ENCODE results near the gene LMO2.
"Not testable (repeated sequence)": the region's sequence is repeated elsewhere in the genome, so short reads cannot be mapped to it uniquely, and the experiment has no call there.

Gene LMO2

DNA sequence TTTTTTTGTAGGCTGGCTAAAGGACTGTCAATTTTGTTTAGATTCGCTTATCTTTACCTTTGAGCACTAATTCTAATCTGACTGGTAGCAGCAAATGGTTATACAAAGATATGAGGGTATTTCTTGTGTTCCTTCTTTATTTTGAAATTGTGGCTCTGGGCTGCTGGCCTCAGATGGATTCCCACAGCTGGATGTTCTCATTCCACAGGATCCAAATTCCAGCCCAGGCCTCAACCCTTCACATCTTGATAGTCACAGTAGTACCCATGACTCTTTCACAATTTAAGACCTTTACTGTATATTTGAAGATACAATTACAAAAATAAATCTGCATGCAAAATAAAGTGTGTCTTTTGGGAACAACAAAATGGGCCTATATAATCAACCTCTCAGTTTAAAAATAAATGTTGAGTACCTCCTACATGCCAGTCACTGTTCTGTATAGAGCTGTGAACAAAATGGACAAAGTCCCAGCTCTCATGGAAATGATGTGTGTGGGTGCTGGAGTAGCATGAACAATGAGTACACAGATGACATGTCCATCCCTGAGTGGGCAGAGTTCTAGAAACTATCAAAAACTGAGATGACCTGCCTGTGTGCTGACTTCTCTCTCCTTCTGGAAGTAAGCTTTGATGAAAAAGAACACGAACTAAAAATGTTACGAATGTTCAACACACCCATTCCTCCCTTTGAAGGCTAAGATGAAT is 65.9 kb downstream of the LMO2 start:
- TF ChIP-seq, protein P1, sequence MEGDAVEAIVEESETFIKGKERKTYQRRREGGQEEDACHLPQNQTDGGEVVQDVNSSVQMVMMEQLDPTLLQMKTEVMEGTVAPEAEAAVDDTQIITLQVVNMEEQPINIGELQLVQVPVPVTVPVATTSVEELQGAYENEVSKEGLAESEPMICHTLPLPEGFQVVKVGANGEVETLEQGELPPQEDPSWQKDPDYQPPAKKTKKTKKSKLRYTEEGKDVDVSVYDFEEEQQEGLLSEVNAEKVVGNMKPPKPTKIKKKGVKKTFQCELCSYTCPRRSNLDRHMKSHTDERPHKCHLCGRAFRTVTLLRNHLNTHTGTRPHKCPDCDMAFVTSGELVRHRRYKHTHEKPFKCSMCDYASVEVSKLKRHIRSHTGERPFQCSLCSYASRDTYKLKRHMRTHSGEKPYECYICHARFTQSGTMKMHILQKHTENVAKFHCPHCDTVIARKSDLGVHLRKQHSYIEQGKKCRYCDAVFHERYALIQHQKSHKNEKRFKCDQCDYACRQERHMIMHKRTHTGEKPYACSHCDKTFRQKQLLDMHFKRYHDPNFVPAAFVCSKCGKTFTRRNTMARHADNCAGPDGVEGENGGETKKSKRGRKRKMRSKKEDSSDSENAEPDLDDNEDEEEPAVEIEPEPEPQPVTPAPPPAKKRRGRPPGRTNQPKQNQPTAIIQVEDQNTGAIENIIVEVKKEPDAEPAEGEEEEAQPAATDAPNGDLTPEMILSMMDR (IDR thresholded peaks at IDR 0.05), result no peak
- DNase-seq, result no peak
- Histone ChIP-seq H3K9me3 (no peaks in the 10 kb centered on the region), H3K27me3 (peaks cover 0 to 44% of the 10 kb centered on the region in 2 donors), H3K27ac (no peak overlapping the region), H3K4me3 (no peak overlapping the region), H3K4me1 (peaks cover 0 to 13% (median 9%) of the 10 kb centered on the region in 4 donors), H3K36me3 (no peaks in the 10 kb centered on the region)
- intact Hi-C loops (cut with DNase I; ENCODE audit: low total_unique reads), result loop anchor here (5.0 kb wide), 1 partner anchor 459 kb away; no protein-coding TSS in a partner anchor

DNA sequence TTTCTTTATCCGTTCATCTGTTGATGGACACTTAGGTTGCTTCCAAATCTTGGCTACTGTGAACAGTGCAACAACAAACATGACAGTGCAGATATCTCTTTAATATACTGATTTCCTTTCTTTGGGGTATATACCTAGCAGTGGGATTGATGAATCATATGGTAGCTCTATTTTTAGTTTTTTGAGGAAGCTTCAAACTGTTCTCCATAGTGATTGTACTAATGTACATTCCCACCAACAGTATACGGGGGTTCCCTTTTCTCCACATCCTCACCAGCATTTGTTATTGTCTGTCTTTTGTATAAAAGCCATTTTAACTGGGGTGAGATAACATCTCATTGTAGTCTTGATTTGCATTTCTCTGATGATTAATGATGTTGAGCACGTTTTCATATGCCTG is 68.9 kb downstream of the LMO2 start:
- H3K27ac ChIP-seq; H3K4me3 ChIP-seq; intact Hi-C loops (cut with DNase I; ENCODE audit: low total_unique reads); H3K4me1 ChIP-seq; H3K9me3 ChIP-seq; DNase-seq; H3K36me3 ChIP-seq: not testable (repeated sequence)
- peaks cover 0 to 46% of the 10 kb centered on the region in 2 donors for H3K27me3 ChIP-seq

DNA sequence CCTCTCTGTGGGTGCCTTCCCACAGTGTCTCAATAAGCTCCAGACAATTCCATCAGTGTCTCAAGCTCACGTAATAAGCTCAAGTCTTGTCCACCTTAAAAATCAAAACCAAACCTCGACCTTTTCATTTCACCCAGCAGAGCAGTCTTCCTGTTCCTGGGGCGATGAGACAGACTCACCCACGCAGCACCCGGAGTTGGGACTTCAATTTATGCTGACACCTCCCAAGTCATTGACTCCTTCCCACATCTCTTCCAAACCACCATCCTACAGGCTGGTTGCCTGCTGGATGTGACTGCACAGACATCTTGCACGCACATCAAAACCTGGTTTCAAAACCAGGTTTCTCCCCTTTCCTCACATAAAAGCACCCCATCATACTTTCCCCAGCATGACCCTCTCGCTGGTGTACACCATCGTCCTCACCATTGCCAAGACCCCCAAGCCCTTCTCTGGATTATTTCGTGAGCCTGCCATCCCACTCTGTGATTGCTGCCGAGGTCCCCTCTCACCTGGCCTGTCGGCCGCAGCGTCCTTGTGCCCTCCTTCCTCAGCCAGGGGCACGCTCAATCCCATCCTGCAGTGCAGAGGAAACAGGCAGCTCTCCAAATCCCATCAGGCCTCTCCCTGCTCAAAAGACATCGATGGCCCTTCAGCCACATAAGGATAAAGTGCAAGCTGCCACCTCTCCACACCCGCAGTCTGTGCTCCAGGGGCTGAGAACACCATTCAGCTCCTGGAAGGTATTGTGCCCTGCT is 72.4 kb downstream of the LMO2 start:
- no peak overlapping the region for H3K27ac ChIP-seq
- no peaks in the 10 kb centered on the region for H3K9me3 ChIP-seq
- intact Hi-C loops (cut with DNase I; ENCODE audit: low total_unique reads), result no loop called here
- H3K36me3 ChIP-seq, result no peaks in the 10 kb centered on the region
- H3K4me3 ChIP-seq, result no peak overlapping the region
- H3K4me1 ChIP-seq, result no peaks in the 10 kb centered on the region
- TF ChIP-seq, protein P1 (IDR thresholded peaks at IDR 0.05), result no peak
- H3K27me3 ChIP-seq, result peaks cover 0 to 39% of the 10 kb centered on the region in 2 donors
- DNase-seq, result no peak

Data from tibial artery (tissue), 4 donors.